ENCODE results near the gene KCNJ16.

KCNJ16 gene

GRCh38 chr17:70171159-70171558 lies 96.1 kb downstream of the KCNJ16 start:
- no peak for TF ChIP-seq CTCF (IDR thresholded peaks at IDR 0.05; ENCODE audit: low read depth, low read length, missing control alignments)
- in situ Hi-C loops (cut with HindIII; ENCODE audit: low sequenced_read_pairs): no loop called here
- no peak for DNase-seq (ENCODE audit: low read depth)
- peak overlapping the region; percentile 67 for H3K4me3 ChIP-seq (ENCODE audit: low read depth, low read length)

GRCh38 chr17:70172449-70172848 lies 97.4 kb downstream of the KCNJ16 start:
- in situ Hi-C loops (cut with HindIII; ENCODE audit: low sequenced_read_pairs): no loop called here
- H3K4me3 ChIP-seq (ENCODE audit: low read depth, low read length): no peak overlapping the region
- TF ChIP-seq CTCF (IDR thresholded peaks at IDR 0.05; ENCODE audit: low read depth, low read length, missing control alignments): no peak
- DNase-seq (ENCODE audit: low read depth): no peak

GRCh38 chr17:70172923-70173322 lies 97.9 kb downstream of the KCNJ16 start:
- no peak overlapping the region for H3K4me3 ChIP-seq (ENCODE audit: low read depth, low read length)
- in situ Hi-C loops (cut with HindIII; ENCODE audit: low sequenced_read_pairs): no loop called here
- no peak for TF ChIP-seq CTCF (IDR thresholded peaks at IDR 0.05; ENCODE audit: low read depth, low read length, missing control alignments)
- no peak for DNase-seq (ENCODE audit: low read depth)

- TF ChIP-seq CTCF (IDR thresholded peaks at IDR 0.05; ENCODE audit: low read depth, low read length, missing control alignments): no peak
- in situ Hi-C loops (cut with HindIII; ENCODE audit: low sequenced_read_pairs): no loop called here
- H3K4me3 ChIP-seq (ENCODE audit: low read depth, low read length): no peak overlapping the region
These were observed 98.7 kb downstream of the KCNJ16 start for GRCh38 chr17:70173681-70174080.

GRCh38 chr17:70181376-70181775 lies 106.4 kb downstream of the KCNJ16 start:
- in situ Hi-C loops (cut with HindIII; ENCODE audit: low sequenced_read_pairs): no loop called here
- H3K4me3 ChIP-seq (ENCODE audit: low read depth, low read length): no peak overlapping the region
- DNase-seq (ENCODE audit: low read depth): peak; percentile 80
- no peak for TF ChIP-seq CTCF (IDR thresholded peaks at IDR 0.05; ENCODE audit: low read depth, low read length, missing control alignments)

More at GRCh38 chr17:70173681-70174080, 98.7 kb downstream of the KCNJ16 start:
- DNase-seq (ENCODE audit: low read depth): no peak

GRCh38 chr17:70181866-70182265 lies 106.8 kb downstream of the KCNJ16 start:
- in situ Hi-C loops (cut with HindIII; ENCODE audit: low sequenced_read_pairs): no loop called here
- TF ChIP-seq CTCF (IDR thresholded peaks at IDR 0.05; ENCODE audit: low read depth, low read length, missing control alignments): no peak
- no peak overlapping the region for H3K4me3 ChIP-seq (ENCODE audit: low read depth, low read length)
- DNase-seq (ENCODE audit: low read depth): no peak

- in situ Hi-C loops (cut with HindIII; ENCODE audit: low sequenced_read_pairs): no loop called here
- DNase-seq (ENCODE audit: low read depth): no peak
- no peak for TF ChIP-seq CTCF (IDR thresholded peaks at IDR 0.05; ENCODE audit: low read depth, low read length, missing control alignments)
- H3K4me3 ChIP-seq (ENCODE audit: low read depth, low read length): no peak overlapping the region
These were observed 108.5 kb downstream of the KCNJ16 start for GRCh38 chr17:70183508-70183907.

Data from astrocyte of the cerebellum (primary cell).